PFSK-1 (cell line): Measurements from ENCODE around the gene ADAMTSL1.

Source experiments
- POLR2AphosphoS5 ChIP-seq: IDR thresholded peaks from 2 replicates; pipeline ENCODE4 v1.6.1; 2012; ENCODE audit warnings: low read depth, mild to moderate bottlenecking, control low read depth, low read length, moderate library complexity
- REST ChIP-seq, 2 experiments: IDR thresholded peaks; 2 replicates each; pipeline versions ENCODE4 v1.6.1 to v1.8.0; 2011 to 2012; ENCODE audit warnings: low read depth in 2 of 2, low read length in 2 of 2, control low read depth in 1 of 2, inconsistent platforms in 1 of 2, mild to moderate bottlenecking in 1 of 2, moderate library complexity in 1 of 2; ENCODE audit not compliant: insufficient read depth in 1 of 2
- SIN3A ChIP-seq: IDR thresholded peaks from 2 replicates; pipeline ENCODE4 v1.6.1; 2012; ENCODE audit warnings: mild to moderate bottlenecking, low read length, moderate library complexity, borderline replicate concordance; ENCODE audit not compliant: insufficient read depth
- TAF1 ChIP-seq: IDR thresholded peaks from 2 replicates; pipeline ENCODE4 v1.6.1; 2012; ENCODE audit warnings: low read length, control low read depth, borderline replicate concordance; ENCODE audit not compliant: insufficient read depth

GRCh38 chr9:18771011-18771410 is 297.1 kb downstream of the ADAMTSL1 start:
- TF ChIP-seq SIN3A (no peak), REST (IDR thresholded peaks at IDR 0.05; ENCODE audit: insufficient read depth in 1 of 2, low read depth in 2 of 2, low read length in 2 of 2) (no peak), POLR2AphosphoS5 (no peak), TAF1 (no peak)
